HG03521 (cell line): ENCODE results near the gene SP2.
A peak's percentile ranks its signal among the peaks of the same experiment; 100 is the strongest.
"Not testable (repeated sequence)": the region's sequence is repeated elsewhere in the genome, so short reads cannot be mapped to it uniquely, and the experiment has no call there.

Experiments used
- ATAC-seq: cut with Tn5 transposase; IDR thresholded peaks from one replicate; pipeline ENCODE4 v1.9.1; 2021; ENCODE audit warnings: mild to moderate bottlenecking, moderate library complexity; ENCODE audit not compliant: unreplicated experiment

SP2 gene

GRCh38 chr17:47918006-47918405 is 22.0 kb downstream of the SP2 start:
- no peak for ATAC-seq

GRCh38 chr17:47918991-47919390 is 23.0 kb downstream of the SP2 start:
- ATAC-seq = no peak

GRCh38 chr17:47919889-47920288 is 23.9 kb downstream of the SP2 start:
- ATAC-seq = not testable (repeated sequence)

- no peak for ATAC-seq
These were observed 29.0 kb downstream of the SP2 start for GRCh38 chr17:47924785-47925677.

- ATAC-seq = no peak
These were observed 29.6 kb downstream of the SP2 start for GRCh38 chr17:47925678-47925988.

GRCh38 chr17:47927821-47928400 is 31.9 kb downstream of the SP2 start:
- ATAC-seq = no peak

GRCh38 chr17:47928415-47928814 is 32.4 kb downstream of the SP2 start:
- no peak for ATAC-seq

GRCh38 chr17:47929218-47930000 is 33.4 kb downstream of the SP2 start:
- ATAC-seq = no peak

- no peak for ATAC-seq
These were observed 35.8 kb downstream of the SP2 start for GRCh38 chr17:47931848-47932247.

- ATAC-seq = no peak
These were observed 38.8 kb downstream of the SP2 start for GRCh38 chr17:47934856-47935255.

GRCh38 chr17:47935468-47935867 is 39.4 kb downstream of the SP2 start:
- not testable (repeated sequence) for ATAC-seq

- no peak for ATAC-seq
These were observed 39.9 kb downstream of the SP2 start for GRCh38 chr17:47935961-47936360.

- ATAC-seq = no peak
These were observed 41.9 kb downstream of the SP2 start for GRCh38 chr17:47937941-47938340.

GRCh38 chr17:47941246-47942095 is 45.4 kb downstream of the SP2 start, which contains the start of gene PNPO:
TSS of gene PNPO (plus strand) at chr17:47941571. CDS start at chr17:47941676, 105 bp downstream.
- ATAC-seq = peak; percentile 90

GRCh38 chr17:47942096-47942510 is 46.1 kb downstream of the SP2 start:
- no peak for ATAC-seq

- ATAC-seq = no peak
These were observed 46.5 kb downstream of the SP2 start for GRCh38 chr17:47942568-47942967.

GRCh38 chr17:47945080-47945479 is 49.0 kb downstream of the SP2 start:
- no peak for ATAC-seq

- no peak for ATAC-seq
These were observed 49.8 kb downstream of the SP2 start for GRCh38 chr17:47945529-47946508.

GRCh38 chr17:47946516-47946915 is 50.5 kb downstream of the SP2 start:
- ATAC-seq = no peak
